HepG2 (cell line): ENCODE data around the gene CACTIN. TPM values are rescaled to one million over a fixed set of nuclear protein-coding genes. Genes with fewer than 3 reads are reported as not detected.
A peak's percentile ranks its signal among the peaks of the same experiment; 100 is the strongest.

Source experiments
- CBFB ChIP-seq: sonication (generic); formaldehyde crosslinking; IDR thresholded peaks from 2 replicates; pipeline ENCODE4 v1.4.0; 2020; ENCODE audit warnings: missing genetic modification reagents
- GABPB1 ChIP-seq: IDR thresholded peaks from 2 replicates; pipeline ENCODE4 v1.6.1; 2016; ENCODE audit warnings: mild to moderate bottlenecking, missing genetic modification reagents, moderate library complexity, missing compliant biosample characterization
- HMG20A ChIP-seq: IDR thresholded peaks from 2 replicates; pipeline ENCODE4 v1.6.1; 2016; ENCODE audit warnings: borderline replicate concordance
- HNF4G ChIP-seq, 2 experiments: sonication (generic) in 1 of 2; formaldehyde crosslinking in 1 of 2; IDR thresholded peaks; 2 replicates each; pipeline versions ENCODE4 v1.4.0 to v1.6.1; 2011 to 2020; ENCODE audit warnings: borderline replicate concordance in 2 of 2, low read depth in 2 of 2, mild to moderate bottlenecking in 2 of 2, low read length in 1 of 2, missing genetic modification reagents in 1 of 2, moderate library complexity in 1 of 2
- HNRNPL ChIP-seq: fragments of 200-400 bp; formaldehyde crosslinking; IDR thresholded peaks from 2 replicates; pipeline ENCODE4 v1.6.1; 2017; ENCODE audit warnings: mild to moderate bottlenecking, low read depth, low read length
- HOXA3 ChIP-seq: sonication (generic); formaldehyde crosslinking; IDR thresholded peaks from 2 replicates; pipeline ENCODE4 v1.5.0; 2020; ENCODE audit warnings: missing genetic modification reagents
- MEIS2 ChIP-seq: sonication (generic); formaldehyde crosslinking; IDR thresholded peaks from 2 replicates; pipeline ENCODE4 v1.9.0; 2021; ENCODE audit warnings: mild to moderate bottlenecking, missing genetic modification reagents
- MTERF4 ChIP-seq: sonication (generic); formaldehyde crosslinking; IDR thresholded peaks from 2 replicates; pipeline ENCODE4 v1.8.0; 2023; ENCODE audit warnings: mild to moderate bottlenecking, missing genetic modification reagents
- PITX1 ChIP-seq: sonication (generic); formaldehyde crosslinking; IDR thresholded peaks from 2 replicates; pipeline ENCODE4 v1.5.1; 2020; ENCODE audit warnings: mild to moderate bottlenecking, missing genetic modification reagents
- RAD21 ChIP-seq: fragments of 450-650 bp; formaldehyde crosslinking; IDR thresholded peaks from 2 replicates; pipeline ENCODE4 v1.5.0; 2020; ENCODE audit warnings: mild to moderate bottlenecking
- RNF2 ChIP-seq: fragments of 450-650 bp; conservative IDR thresholded peaks from 2 replicates; pipeline ENCODE4 v1.6.1; 2016; ENCODE audit warnings: low read depth
- SOX6 ChIP-seq, 2 experiments: fragments of 450-650 bp in 1 of 2; sonication (generic) in 1 of 2; formaldehyde crosslinking in 1 of 2; IDR thresholded peaks; 2 replicates each; pipeline versions ENCODE4 v1.4.0 to v1.6.1; 2017 to 2020; ENCODE audit warnings: antibody characterized with exemption in 1 of 2, mild to moderate bottlenecking in 1 of 2, missing genetic modification reagents in 1 of 2
- TBX3 ChIP-seq: fragments of 450-650 bp; IDR thresholded peaks from 2 replicates; pipeline ENCODE4 v1.6.1; 2017; ENCODE audit warnings: antibody characterized with exemption, mild to moderate bottlenecking, inconsistent platforms, borderline replicate concordance
- TFDP1 ChIP-seq: IDR thresholded peaks from 2 replicates; pipeline ENCODE4 v1.6.1; 2016; ENCODE audit warnings: missing compliant biosample characterization, missing genetic modification reagents, borderline replicate concordance
- ZBTB38 ChIP-seq: sonication (generic); formaldehyde crosslinking; IDR thresholded peaks from 2 replicates; pipeline ENCODE4 v1.5.1; 2020; ENCODE audit warnings: mild to moderate bottlenecking, missing genetic modification reagents
- ZFP36L1 ChIP-seq: sonication (generic); formaldehyde crosslinking; IDR thresholded peaks from 2 replicates; pipeline ENCODE4 v1.8.0; 2022; ENCODE audit warnings: mild to moderate bottlenecking, missing genetic modification reagents, moderate library complexity
- ZGPAT ChIP-seq: IDR thresholded peaks from 2 replicates; pipeline ENCODE4 v1.6.1; 2016; ENCODE audit warnings: mild to moderate bottlenecking
- ZKSCAN5 ChIP-seq: sonication (generic); formaldehyde crosslinking; IDR thresholded peaks from 2 replicates; pipeline ENCODE4 v1.5.1; 2020; ENCODE audit warnings: mild to moderate bottlenecking, missing genetic modification reagents
- ZMYM2 ChIP-seq: sonication (generic); formaldehyde crosslinking; IDR thresholded peaks from 2 replicates; pipeline ENCODE4 v1.8.0; 2022; ENCODE audit warnings: mild to moderate bottlenecking, missing genetic modification reagents
- ZMYM3 ChIP-seq: sonication (generic); formaldehyde crosslinking; IDR thresholded peaks from 2 replicates; pipeline ENCODE4 v1.5.1; 2020; ENCODE audit warnings: mild to moderate bottlenecking, missing genetic modification reagents
- ZNF275 ChIP-seq: sonication (generic); formaldehyde crosslinking; IDR thresholded peaks from 2 replicates; pipeline ENCODE4 v1.8.0; 2022; ENCODE audit warnings: missing genetic modification reagents, mild to moderate bottlenecking, inconsistent platforms, borderline replicate concordance
- ZNF44 ChIP-seq: sonication (generic); formaldehyde crosslinking; IDR thresholded peaks from 2 replicates; pipeline ENCODE4 v1.5.1; 2020; ENCODE audit warnings: mild to moderate bottlenecking, missing genetic modification reagents
- ZNF563 ChIP-seq: sonication (generic); formaldehyde crosslinking; IDR thresholded peaks from 2 replicates; pipeline ENCODE4 v1.8.0; 2022; ENCODE audit warnings: mild to moderate bottlenecking, moderate library complexity, missing genetic modification reagents
- ZNF616 ChIP-seq: sonication (generic); formaldehyde crosslinking; IDR thresholded peaks from 2 replicates; pipeline ENCODE4 v1.5.0; 2020; ENCODE audit warnings: low read depth, mild to moderate bottlenecking, missing genetic modification reagents
- ZNF709 ChIP-seq: sonication (generic); formaldehyde crosslinking; IDR thresholded peaks from 2 replicates; pipeline ENCODE4 v1.5.0; 2020; ENCODE audit warnings: mild to moderate bottlenecking, missing genetic modification reagents
- polyA plus RNA-seq, 8 experiments: library from polyadenylated mRNA; depleted of rRNA in 3 of 8; stranded (reverse) in 7 of 8; unstranded in 1 of 8; fragments of >200 nt; fragmentation: Illumina TruSeq in 4 of 8; extraction: Trizol in 4 of 8; gene quantifications; 2 replicates each; pipeline versions ENCODE4 v1.2.1 to v1.2.3, GENCODE V29; 2011 to 2016; ENCODE audit warnings: low read depth in 4 of 8, missing spikeins in 1 of 8, mixed read lengths in 1 of 8; ENCODE audit not compliant: insufficient read depth in 1 of 8
- total RNA-seq, 5 experiments: library from RNA; depleted of rRNA; stranded (reverse); fragments of >200 nt; fragmentation: Illumina TruSeq; extraction: Trizol; gene quantifications; 2 replicates each; pipeline ENCODE4 v1.2.3, GENCODE V29; 2016; ENCODE audit warnings: low read depth in 1 of 5

CACTIN gene
- total and polyA plus RNA-seq, 2 of the 13 experiments (the other 11 are each of a cell fraction or from before 2014, with no cell fraction given): 10.0 to 16.6 TPM

GRCh38 chr19:3668331-3669081, 41.9 kb upstream of the CACTIN start (continued):
- TF ChIP-seq HNF4G (IDR thresholded peaks at IDR 0.05; ENCODE audit: borderline replicate concordance, low read depth, low read length) (peak; percentile 26), HNF4G (CRISPR knock-in tag; IDR thresholded peaks at IDR 0.05; ENCODE audit: borderline replicate concordance, low read depth) (peak; percentile 44; the same call in 1 of the 2 replicates), ZKSCAN5 (no peak), ZNF709 (CRISPR knock-in tag) (peak; percentile 51; the same call in 1 of the 2 replicates), ZNF616 (0 out of 2 replicates have a peak, but pooled peaks have one; percentile 57), ZGPAT (CRISPR knock-in tag) (0 out of 2 replicates have a peak, but pooled peaks have one; percentile 26), ZNF563 (peak; percentile 81; the same call in 1 of the 2 replicates), PITX1 (CRISPR knock-in tag) (peak; percentile 48; the same call in 1 of the 2 replicates), TBX3 (no peak), RNF2 (peak; percentile 91), ZMYM2 (CRISPR knock-in tag) (peak; percentile 27; the same call in 1 of the 2 replicates), ZFP36L1 (CRISPR knock-in tag) (0 out of 2 replicates have a peak, but pooled peaks have one; percentile 43), ZBTB38 (CRISPR knock-in tag) (peak; percentile 97), HOXA3 (CRISPR knock-in tag) (peak; percentile 67), CBFB (CRISPR knock-in tag) (no peak), HNRNPL (peak; percentile 38; the same call in 1 of the 2 replicates), SOX6 (IDR thresholded peaks at IDR 0.05) (no peak), SOX6 (CRISPR knock-in tag; IDR thresholded peaks at IDR 0.05) (0 out of 2 replicates have a peak, but pooled peaks have one; percentile 28), ZNF44 (no peak), MTERF4 (CRISPR knock-in tag) (peak; percentile 81; the same call in 1 of the 2 replicates), MEIS2 (peak; percentile 19; the same call in 1 of the 2 replicates), RAD21 (CRISPR knock-in tag) (0 out of 2 replicates have a peak, but pooled peaks have one; percentile 37), HMG20A (CRISPR knock-in tag) (no peak), GABPB1 (CRISPR knock-in tag) (peak; percentile 50; the same call in 1 of the 2 replicates), TFDP1 (peak; percentile 75; the same call in 1 of the 2 replicates), ZNF275 (CRISPR knock-in tag) (no peak), ZMYM3 (CRISPR knock-in tag) (peak; percentile 44; the same call in 1 of the 2 replicates)
